GM20431 (cell line): ENCODE measurements around the gene KIAA0825.

Experiments used
- in situ Hi-C: fragments of 300-500 bp; cut with MseI, MboI; formaldehyde crosslinking; loops from one replicate; pipeline ENCODE4 v1.15.0; 2020; ENCODE audit warnings: low sequenced_read_pairs; ENCODE audit not compliant: unreplicated experiment

Gene KIAA0825

DNA sequence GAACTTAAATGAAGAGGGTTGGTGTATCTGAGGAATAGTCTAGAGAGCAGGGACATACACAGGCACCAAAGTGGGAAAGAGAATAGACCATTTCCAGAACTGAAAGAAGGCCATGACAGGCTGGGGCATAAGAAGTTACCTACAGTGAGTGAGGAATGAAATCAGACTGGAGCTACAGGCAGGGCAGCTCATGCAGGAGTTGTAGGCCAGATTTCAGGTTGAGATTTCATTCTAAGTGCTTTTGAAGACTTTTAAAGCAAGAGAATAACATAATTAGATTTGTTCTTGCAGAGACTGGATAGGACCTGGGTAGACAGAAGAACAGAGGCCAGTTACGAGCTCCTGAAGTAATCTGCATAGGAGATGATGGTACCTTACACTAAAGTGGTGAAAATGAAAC, 280.8 kb downstream of the KIAA0825 start:
- in situ Hi-C loops = no loop called here

DNA sequence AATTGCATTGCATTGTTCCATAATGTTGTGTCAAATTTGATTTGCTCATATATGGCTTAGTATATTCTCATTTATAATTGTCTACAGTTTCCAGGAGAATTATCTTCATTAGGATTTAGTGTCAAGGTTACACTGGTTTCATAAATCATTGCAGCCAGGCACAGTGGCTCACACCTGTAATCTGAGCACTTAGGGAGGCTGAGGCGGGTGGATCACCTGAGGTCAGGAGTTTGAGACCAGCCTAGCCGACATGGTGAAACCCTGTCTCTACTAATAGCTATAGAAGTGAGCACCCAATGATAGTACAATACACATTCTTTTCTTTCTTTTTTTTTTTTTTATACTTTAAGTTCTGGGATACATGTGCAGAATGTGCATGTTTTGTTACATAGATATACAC, 282.5 kb downstream of the KIAA0825 start:
- in situ Hi-C loops = no loop called here

DNA sequence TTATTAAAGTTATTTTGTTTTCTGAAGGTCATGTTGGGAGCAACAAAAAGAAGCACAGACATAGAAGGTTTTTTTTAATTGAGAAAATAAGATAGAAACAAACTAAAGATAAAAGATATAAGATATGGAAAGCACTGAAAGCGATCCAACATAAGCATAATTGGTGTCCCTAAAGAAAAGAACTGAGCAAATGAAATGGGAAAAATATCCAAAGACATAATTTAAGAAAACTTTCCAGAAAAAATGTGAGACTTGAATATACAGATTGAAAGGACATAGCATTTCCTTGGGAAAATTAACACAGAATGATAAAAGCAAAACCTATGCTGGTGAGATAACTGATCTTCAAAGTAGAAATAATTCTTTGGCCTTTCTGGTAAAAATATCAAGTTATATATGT, 289.3 kb downstream of the KIAA0825 start:
- in situ Hi-C loops = no loop called here

DNA sequence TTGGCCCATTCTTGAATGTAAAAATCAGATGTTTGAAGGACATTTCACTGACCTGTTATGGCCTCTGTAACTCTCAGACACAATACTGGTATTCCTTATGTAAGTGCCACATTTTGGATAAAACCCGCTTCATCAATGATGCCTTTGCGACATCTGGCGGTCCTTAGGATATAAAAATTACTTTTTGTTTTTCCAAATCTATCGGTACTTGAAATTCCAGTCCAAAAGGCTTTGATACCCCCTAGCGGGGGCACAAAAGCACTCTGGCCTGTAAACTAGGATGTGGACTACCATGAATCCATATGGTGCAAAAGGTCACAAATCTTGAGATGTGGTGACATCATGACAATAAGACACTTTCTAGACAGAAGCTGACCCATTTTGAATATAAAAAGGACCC, 291.8 kb downstream of the KIAA0825 start:
- in situ Hi-C loops = no loop called here

DNA sequence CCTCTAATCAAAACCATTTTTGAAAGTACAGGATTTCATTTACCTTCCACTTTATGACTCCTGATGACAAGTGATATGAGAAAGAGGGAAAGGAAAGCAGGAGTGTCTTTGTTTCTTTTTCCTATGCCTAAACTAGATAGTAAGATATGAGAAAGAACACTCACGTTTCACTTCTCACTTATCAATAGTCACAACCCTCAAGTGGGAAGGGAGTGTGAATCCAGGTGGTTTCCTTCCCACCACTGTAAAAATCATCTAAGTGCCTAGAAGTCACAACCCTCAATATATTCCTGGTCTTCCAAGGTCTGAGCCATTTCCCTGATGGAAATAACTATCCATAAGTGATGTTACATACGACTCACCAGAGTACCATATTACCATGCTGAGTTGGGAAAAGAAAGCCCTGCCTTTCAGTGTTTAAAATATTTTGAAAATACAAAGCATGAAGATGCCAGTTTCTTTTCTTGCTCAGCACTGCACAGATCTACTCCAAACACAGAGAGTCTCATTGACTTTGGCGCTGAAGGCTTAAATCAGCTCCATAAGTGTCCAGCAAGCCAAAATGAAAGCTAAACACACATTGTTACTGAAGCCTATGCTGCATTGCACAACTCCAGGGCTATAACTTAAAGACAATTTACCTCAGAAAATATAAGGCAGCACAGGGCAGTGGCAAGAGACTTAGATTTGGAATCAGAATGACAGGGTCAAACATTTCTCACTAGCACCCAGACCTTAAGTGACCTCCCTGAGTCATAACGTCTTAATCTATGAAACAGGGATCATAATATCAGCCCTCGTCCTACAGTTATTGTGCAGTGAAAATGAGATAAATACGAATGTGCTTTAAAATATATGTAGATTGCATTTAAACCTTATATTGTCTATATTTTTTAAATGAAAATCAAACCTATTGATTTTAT, 301.2 kb downstream of the KIAA0825 start:
- in situ Hi-C loops = no loop called here

DNA sequence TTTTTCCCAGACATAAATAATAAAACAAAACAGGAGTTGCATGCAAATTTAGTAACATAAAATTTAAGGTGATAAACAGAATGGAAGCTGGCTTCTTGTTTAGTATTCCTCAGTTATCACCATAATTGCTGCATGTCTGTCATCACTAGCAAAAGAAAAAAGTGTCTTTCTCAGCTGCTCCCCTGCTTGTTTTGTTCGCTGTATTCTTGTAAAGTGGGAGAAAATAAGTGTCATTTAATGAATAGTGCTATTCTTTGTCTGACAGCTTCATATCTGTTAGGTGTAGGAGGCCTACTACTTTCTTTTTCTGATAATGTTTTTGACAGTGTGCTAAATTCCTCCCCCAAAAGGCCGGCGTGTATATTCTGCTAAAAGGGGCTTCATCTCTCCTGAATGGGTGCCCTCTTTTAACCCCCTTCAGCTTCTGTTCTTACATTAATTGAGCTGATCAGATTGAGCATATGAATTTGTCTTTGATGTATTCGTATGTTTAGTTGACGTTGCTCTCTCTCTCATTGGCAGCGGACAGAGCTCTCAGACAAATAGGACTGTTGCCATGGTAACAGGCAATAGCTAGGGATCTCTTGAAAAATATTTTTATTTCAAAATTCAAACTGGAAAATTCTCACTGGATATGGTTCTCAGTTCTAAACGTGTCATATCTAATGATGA, 303.8 kb downstream of the KIAA0825 start:
- in situ Hi-C loops = no loop called here

DNA sequence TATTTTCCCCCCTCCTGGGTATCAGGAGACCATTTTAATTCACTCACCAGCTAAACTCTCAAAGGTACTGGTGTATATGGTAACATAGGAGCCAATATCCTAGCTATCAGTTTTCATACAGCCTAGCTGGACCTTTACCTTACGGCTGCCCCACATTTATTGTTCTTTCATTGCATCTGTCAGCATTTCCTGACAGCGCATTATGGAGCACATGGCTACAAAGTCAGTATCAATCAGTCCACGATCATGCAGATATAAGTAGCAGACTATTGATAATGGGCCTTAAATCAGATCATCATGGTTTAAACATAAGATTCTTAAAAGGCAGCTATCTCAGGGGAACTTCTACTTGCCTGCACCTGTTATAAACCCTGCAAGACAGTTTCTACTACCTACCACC, 304.7 kb downstream of the KIAA0825 start:
- in situ Hi-C loops = no loop called here

DNA sequence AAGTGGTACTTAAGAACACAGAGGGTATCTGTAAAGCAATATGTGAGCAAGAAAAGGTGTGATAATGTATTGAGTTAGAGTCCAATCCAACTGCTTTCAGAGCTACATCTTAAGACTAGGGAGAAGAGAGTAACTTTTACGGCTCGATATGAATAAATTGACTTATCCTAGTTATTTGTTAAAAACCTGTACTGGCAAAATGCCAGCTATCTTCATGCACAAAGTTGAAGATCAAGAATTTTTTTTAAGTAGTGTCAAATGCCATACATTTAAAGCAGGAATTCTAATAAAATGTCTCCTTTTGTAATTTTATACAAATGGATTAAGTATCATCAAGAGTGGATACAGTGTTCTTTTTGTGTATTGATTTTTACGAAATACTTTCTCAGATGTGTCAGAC, 305.2 kb downstream of the KIAA0825 start:
- in situ Hi-C loops = no loop called here

DNA sequence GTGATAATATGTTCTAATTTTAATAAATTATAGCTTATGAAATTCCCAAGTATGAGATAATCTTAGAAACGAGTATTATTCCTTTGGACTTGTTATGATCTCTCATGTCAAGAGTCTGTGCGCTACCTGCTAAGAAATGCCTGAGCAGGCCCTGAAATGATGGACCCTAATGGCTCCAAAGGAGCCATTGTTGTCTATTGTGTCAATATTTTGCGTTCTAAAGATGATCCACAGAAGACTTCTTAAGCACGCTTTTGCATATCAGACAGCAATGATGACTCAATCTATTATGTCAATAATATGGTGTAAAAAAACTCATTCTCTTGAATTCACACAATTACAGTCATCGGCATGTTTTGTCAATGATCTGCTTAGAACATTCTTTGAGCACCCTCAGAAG, 306.1 kb downstream of the KIAA0825 start:
- in situ Hi-C loops = no loop called here

DNA sequence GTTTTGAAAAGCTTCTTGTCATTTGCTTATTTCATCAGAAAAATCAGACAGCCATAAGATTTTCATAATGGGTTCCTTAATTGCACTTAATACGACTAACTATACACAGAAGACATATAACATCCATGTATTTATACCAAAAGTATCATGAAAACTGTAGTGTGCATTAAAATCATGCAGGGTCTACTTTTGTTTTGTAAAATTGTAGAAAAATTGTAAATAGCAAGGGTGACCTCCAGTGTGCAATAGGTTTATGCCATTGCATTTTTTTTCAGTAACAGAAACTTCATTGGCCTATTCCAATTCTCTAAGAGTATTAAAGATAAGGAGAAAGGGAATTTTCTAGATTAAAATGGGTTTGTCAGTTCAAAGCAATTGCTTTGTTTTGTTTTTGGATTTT, 307.6 kb downstream of the KIAA0825 start:
- in situ Hi-C loops = no loop called here

DNA sequence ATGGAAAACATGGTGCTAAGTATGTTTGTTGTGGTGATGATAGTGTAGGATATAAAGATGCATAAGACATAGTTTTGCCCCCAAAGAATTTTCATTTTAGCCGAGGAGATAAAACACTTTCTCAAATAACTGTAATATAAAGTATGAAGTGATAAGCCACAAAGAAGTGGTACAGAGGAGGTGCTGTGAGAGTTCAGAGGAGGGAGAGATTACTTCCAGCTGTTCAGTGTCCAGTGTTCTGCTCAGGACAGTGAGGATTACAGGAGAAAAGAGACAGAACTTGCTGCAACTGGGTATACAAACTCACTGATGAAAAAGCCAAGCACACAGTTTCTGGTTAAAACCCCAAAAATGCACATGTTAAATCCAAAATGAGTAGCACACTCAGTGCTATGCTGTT, 309.3 kb downstream of the KIAA0825 start:
- in situ Hi-C loops = no loop called here

DNA sequence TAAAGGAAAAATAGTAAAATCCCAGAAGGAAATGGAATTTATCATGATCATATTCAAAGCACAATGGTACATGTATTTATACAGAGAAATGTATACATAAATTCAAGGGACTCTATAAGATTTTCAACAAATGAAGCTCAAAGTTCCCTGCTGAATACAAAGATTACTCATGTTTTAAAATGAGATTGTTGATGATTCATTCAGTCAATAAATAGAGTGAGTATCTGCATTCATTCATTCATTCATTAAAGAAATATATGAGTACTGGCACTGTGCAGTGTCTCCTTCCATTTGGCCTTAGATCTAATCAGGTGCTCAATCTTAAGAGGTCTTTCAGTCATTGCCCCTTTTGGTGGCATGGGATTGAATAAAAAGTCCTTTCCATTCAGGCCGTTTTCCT, 310.0 kb downstream of the KIAA0825 start:
- in situ Hi-C loops = no loop called here

DNA sequence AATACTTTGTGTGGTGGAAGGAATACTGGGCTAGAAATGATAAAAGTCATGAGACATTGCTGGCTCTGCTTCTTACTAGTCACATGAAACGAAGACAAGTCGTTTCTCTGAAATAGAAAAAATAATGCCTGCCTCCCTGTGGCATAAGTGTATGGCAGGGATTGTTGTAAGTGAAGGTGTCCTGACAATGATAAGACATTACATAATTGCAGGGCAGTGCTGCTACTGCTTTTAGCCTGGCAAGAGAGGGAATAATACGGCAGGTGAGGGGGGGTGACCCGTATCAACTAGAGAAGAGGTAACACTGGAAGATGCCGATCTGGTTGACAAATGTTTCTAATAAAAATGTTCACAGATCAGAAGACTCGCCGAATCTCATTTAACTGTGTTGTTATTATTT, 314.3 kb downstream of the KIAA0825 start:
- in situ Hi-C loops = no loop called here

DNA sequence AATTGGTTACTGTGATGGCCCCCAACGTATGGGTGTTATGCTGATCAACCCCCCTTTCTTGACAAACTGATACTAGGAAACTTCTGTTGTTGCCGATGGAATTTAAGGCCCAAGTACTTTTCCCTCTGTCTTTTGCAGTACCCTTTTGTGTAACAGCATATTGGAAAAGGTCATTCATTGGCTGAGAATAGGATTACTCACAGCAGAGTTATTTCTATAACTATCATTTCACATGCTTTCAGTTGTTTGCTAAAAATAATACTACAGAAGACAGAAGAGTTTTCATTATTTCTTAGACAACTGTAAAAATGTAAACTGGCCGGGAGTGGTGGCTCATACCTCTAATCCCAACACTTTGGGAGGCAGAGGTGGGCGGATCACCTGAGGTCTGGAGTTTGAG, 329.5 kb downstream of the KIAA0825 start:
- in situ Hi-C loops = no loop called here

DNA sequence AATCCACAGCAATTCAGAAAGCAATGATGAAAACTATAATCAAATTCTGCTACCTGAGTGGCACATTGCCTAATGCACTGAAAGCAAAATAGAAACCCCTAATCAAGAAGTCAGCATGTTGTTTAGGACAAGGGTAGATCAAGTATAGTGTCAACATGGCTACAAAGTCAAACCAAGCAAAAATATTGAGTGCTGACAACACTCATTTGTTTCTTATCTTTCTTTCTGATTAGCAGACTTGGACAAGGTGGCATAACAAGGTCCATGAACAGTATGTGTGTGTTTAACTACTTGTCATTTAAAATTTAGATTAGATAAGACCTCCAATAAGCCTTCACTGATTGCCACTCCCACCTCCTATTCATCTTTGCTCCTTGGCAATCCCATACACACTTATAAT, 332.4 kb downstream of the KIAA0825 start:
- in situ Hi-C loops = no loop called here

DNA sequence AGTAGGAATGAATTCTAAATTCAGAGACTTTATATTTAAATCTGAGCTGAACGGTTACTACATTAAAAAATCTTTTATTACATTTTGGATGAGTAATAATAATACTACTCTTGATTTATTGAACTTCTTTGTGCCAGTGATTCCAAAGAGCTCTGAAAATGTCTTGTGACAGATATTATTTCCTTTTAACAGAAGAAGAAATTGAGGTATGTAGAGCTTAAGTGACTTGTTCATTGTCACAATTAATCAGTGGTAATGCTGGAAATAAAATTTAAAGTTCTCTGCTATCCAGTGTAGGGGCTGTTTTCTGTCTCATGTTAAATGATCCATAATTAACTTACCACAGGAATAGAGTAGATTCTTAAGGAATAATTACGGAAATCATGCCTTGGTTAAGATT, 335.3 kb downstream of the KIAA0825 start:
- in situ Hi-C loops = no loop called here

DNA sequence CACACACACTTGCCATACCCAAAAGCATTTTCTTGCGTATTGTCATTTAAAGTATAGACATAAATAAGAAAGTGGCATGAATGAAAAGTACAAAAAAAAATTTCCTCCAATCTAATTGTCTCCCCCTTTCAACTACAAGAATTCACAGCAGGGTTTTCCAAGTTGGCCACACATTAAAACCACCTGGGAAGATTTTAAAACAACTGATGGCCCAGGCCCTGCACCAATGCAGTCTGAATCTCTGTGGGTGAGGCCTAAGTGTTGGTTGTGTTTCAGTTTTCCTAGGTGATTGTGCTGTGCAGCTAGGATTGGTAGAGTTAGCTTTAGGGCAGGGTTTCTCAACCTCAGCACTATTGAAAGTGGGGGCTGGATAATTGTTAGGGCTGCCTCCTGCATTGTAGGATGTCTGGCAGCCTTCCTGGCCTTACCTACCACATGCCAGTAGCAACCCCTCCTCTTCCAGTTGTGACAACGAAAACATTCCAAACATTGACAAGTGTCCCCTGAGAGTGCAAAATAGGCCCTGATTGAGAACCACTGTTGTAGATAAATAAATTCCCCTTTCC, 337.1 kb downstream of the KIAA0825 start:
- in situ Hi-C loops = no loop called here

DNA sequence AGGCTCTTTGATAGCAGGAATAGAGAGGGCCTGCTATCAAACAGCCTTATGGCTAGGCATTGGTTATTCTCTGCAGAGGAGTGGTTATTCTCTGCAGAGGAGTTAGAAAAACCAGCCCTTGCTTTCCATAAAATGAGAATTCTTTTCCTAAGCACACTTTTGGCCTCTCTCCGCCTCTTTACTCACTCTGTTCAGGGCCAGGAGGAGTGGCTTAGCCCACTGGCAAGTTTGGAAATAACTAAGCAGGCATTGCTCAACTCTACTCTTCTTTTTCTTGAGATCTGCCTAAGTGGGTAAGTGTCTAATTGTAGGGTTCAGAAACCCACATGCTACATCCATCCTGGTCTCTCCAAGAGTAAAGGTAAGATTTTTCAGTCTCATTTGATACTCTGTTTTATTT, 341.7 kb downstream of the KIAA0825 start:
- in situ Hi-C loops = no loop called here

DNA sequence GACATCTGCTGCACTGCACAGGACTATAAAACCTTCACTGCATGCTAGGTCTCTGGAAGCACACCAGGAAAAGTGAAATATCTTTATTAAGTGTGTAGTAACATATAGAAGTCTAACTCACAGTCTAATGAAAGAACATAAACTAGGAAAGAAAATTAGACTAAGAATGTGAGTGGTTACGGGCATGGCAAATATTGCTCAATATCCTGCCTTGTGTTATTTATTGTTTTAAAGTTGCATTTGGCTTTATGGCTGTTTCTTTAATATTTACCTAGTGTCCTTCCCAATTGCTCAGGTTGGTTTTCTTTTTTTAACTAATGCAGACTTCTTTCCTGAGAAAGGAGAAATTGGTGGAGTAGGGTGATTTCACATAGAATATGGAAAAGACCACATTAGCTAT, 342.4 kb downstream of the KIAA0825 start:
- in situ Hi-C loops = no loop called here

DNA sequence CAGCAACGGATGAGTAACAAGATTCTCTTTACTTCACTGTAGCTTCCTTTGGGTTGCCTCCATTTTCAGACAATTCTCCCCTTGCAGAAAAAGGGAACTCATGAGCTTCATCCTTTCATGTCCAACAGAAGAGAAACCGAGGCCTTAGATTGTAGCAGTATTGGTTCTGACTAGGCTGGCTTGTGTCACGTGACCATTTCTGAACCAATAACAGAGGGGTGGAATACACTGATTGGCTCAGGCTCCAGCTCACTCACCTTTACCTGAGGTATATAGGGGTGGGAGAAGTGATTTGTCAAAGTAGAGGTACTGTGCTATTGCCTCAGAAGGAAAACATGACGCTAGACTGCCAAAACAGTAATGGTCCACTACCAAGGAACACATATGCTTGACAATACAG, 343.7 kb downstream of the KIAA0825 start:
- in situ Hi-C loops = no loop called here

DNA sequence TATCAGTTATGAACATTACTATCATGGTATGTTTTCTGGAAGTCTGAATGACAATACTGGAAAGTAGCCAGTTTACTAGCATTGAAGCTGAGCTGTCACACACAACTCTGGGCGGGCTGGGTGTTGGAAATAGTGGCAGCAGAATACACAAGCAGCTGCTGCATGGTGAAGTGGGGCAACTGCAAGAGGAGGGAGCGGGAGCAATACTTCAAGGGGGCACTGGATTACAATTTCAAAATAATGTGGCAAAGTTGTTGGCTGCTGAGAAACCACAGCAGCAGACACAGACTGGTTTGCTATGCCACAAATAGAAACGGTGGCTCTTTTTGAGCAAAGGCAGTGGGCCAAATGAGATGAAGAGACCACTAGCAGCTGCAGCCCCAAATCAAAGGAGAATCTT, 350.2 kb downstream of the KIAA0825 start:
- in situ Hi-C loops = no loop called here
